Cardiac fibroblast (primary cell): Measurements from ENCODE around the gene IFITM1.

ENCODE experiments used
- DNase-seq, 2 donors: peaks; one replicate each; pipeline versions ENCODE4 v3.0.0 to v3.0.0-alpha.2; 2010; ENCODE audit warnings: low read depth in 2 of 2
- H3K4me3 ChIP-seq, 2 donors: replicated peaks in 1 of 2; 1 replicate in 1 of 2; 2 replicates in 1 of 2; pipeline ENCODE4 v1.5.1; 2011; ENCODE audit warnings: low read depth in 2 of 2, low read length in 2 of 2, mild to moderate bottlenecking in 2 of 2, moderate library complexity in 1 of 2
- TF ChIP-seq, protein P1 (sequence below): IDR thresholded peaks from one replicate; pipeline ENCODE4 v1.5.1; 2011; ENCODE audit warnings: low read depth, mild to moderate bottlenecking, low read length, inconsistent platforms

Gene IFITM1

GRCh38 chr11:289398-289711, 24.5 kb upstream of the IFITM1 start:
- H3K4me3 ChIP-seq, result peak overlapping the region; percentile 41 to 54
- DNase-seq, result no peak
- TF ChIP-seq, protein P1, sequence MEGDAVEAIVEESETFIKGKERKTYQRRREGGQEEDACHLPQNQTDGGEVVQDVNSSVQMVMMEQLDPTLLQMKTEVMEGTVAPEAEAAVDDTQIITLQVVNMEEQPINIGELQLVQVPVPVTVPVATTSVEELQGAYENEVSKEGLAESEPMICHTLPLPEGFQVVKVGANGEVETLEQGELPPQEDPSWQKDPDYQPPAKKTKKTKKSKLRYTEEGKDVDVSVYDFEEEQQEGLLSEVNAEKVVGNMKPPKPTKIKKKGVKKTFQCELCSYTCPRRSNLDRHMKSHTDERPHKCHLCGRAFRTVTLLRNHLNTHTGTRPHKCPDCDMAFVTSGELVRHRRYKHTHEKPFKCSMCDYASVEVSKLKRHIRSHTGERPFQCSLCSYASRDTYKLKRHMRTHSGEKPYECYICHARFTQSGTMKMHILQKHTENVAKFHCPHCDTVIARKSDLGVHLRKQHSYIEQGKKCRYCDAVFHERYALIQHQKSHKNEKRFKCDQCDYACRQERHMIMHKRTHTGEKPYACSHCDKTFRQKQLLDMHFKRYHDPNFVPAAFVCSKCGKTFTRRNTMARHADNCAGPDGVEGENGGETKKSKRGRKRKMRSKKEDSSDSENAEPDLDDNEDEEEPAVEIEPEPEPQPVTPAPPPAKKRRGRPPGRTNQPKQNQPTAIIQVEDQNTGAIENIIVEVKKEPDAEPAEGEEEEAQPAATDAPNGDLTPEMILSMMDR, result no peak

DNA sequence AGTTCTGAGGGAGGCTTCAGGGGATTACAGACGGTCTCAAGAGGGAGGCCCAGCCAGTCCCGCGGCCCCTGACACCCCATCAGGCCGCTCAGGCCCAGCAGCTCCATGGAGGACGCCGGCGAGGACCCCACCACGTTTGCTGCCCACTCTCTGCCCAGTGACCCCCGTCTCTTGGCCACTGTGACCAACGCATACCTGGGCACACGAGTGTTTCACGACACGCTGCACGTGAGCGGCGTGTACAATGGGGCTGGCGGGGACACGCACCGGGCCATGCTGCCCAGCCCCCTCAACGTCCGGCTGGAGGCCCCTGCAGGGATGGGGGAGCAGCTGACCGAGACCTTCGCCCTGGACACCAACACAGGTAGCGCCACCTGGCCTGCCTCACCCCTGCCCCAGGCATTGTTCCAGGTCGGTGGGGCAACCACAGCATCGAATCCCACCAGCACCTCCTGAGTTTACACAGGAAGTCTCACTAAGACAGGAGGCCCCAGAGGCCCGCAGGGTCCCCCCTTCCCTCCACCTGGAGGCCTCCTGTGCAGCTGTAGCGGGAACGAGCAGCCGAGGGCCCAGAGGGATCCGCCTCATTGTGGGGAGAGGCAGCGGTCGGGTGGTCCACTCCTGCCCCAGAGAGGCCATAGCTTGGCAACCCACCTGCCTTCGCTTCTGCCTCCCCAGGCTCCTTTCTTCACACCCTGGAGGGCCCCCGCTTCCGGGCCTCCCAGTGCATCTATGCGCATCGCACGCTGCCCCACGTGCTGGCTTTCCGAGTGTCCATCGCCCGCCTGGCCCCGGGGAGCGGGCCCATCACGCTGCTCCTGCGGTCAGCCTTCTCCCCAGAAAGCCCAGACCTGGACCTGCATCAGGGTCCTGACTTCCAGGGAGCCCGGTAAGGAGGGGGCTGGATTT, 23.9 kb upstream of the IFITM1 start:
- TF ChIP-seq, protein P1, result no peak
- DNase-seq, result no peak
- H3K4me3 ChIP-seq, result peak overlapping the region; percentile 41 to 54

GRCh38 chr11:290621-291231, 23.1 kb upstream of the IFITM1 start:
- H3K4me3 ChIP-seq, result no peak overlapping the region
- no peak for DNase-seq
- TF ChIP-seq, protein P1, result no peak

DNA sequence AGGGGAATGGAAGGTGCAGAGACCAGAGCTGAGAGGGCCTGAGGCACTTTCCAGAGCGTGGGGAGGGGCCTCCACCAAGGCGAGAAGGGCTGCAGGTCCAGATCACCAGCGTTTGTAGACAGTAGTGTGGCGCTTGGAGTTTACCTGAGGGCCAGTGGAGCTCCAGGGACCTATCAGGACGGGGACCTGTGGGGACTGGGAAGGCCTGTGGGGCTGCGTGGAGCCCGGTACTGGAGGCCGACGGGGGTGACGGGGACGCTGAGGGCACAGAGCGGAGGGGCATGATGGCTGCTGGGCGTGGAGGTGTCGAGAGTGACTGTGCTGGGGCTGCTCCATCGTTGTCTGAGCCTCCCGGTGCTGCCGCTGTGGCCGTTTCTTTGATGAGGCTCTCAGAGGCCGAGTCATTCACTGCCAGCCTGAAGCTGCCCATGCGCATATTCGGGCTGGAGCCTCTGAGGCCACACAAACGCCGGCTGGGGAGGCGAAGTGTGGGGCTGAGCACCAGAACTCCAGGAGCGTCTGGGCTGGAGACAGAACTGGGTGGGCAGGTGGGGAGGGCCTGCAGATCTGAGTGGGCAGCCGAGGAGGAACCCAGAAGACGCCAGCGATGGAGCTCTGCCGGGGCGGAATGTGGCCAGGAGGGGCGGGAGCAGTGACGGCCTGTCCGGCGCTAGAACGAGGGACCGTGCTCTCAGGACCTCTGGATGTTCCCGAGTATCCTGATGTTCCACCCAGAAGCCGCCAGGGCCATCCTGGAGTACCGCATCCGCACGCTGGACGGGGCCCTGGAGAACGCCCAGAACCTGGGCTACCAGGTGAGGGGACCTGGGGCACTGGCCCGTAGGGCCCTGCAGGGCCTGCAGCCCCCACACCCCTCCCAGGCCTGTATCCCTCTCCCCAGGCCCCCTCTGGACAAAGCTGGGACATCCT, 22.3 kb upstream of the IFITM1 start:
- no peak overlapping the region for H3K4me3 ChIP-seq
- DNase-seq, result no peak
- TF ChIP-seq, protein P1, result no peak

DNA sequence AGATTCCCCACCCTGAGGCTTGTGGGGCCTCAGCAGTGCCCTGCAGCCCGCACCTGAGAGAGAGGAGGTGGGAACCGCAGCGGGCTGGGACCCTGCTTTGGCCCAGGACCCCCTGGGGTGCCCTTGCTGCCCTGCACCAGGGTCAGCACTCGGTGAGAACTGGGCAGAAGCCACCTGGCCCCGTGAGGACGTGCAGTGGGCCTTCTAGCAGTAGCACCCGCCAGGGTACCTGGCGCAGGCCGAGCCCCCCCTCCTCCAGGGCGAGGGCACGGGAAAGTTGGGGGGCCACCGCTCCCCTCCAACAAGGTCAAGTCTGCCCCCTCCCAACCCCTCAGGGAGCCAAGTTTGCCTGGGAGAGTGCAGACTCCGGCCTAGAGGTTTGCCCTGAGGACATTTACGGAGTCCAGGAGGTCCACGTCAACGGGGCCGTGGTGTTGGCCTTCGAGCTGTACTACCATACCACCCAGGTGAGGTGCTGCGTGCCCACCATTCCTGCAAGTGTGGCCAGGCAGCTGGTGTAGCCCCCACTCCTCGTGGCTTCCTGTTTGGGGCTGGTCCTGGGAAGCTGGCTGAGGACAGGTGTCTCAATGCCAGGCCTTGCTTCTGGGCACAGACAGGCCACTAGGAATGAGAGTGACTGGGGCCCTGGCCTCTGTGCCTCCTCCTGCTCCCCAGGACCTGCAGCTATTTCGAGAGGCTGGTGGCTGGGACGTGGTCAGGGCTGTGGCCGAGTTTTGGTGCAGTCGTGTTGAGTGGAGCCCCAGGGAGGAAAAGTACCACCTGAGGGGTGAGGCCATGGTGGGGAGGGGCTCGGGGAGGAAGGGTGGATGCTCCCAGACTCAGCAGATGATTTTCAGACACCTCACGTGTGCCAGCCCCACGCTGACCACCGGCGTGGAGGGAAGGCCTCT, 21.4 kb upstream of the IFITM1 start:
- TF ChIP-seq, protein P1, result no peak
- DNase-seq, result no peak
- H3K4me3 ChIP-seq, result no peak overlapping the region
